Measurements from ENCODE around the gene FUBP3.

Gene FUBP3

DNA sequence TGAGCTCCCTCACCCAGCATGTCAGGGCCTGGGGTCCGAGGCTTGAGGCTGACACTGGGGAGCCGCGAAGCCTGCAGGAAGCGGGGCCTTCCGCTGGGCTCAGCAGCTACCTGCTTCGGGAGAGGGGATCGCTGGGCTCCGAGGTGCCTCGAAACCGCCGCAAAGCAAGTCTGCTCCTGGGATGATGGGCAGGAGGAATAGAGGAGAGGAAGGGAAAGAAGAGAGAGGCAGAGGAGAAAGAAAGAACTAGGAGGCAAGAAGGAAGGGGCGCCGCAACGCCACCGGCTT lies 83.5 kb downstream of the FUBP3 start:
- DNase-seq (ENCODE audit: low read depth) = no peak
- TF ChIP-seq, protein P1, sequence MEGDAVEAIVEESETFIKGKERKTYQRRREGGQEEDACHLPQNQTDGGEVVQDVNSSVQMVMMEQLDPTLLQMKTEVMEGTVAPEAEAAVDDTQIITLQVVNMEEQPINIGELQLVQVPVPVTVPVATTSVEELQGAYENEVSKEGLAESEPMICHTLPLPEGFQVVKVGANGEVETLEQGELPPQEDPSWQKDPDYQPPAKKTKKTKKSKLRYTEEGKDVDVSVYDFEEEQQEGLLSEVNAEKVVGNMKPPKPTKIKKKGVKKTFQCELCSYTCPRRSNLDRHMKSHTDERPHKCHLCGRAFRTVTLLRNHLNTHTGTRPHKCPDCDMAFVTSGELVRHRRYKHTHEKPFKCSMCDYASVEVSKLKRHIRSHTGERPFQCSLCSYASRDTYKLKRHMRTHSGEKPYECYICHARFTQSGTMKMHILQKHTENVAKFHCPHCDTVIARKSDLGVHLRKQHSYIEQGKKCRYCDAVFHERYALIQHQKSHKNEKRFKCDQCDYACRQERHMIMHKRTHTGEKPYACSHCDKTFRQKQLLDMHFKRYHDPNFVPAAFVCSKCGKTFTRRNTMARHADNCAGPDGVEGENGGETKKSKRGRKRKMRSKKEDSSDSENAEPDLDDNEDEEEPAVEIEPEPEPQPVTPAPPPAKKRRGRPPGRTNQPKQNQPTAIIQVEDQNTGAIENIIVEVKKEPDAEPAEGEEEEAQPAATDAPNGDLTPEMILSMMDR (conservative IDR thresholded peaks at IDR 0.05; ENCODE audit: low read length) = no peak
- no peak overlapping the region for H3K4me3 ChIP-seq (ENCODE audit: low read length)

DNA sequence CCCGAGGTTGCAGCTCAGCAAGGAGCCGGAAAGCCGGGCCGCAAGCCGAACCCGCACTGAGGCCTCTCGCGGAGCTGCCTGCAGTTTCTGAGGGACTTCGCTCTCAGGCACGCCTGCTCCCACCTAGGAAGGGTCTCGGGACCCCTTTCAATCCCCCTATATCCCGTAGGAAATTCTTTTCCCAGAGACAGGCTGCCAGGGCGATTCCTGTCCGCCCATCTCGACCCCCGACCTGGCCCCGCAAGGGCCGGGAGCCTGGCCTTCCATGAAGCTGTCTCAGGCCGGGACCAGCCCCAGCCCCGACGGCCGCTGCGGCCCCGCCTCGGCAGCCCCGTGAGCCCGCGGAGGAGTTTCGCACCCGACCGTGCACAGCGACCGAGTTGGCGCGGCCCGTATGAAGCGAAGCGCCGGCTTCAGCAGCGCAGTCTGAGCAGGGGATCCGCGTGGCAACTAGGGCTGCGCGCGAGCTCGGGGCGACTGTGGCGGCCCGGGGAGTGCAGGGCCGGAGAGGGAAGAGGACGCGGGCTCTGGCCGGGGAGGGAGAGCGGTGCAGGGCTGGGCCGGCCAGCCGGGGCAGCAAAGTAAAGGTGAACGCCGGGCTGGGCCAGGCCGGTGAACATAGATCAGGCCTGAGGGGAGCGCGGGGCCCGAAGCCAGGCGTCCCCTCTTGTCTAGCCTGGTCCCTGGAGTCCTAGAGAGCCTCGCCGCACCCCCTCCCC lies 84.0 kb downstream of the FUBP3 start:
- no peak overlapping the region for H3K4me3 ChIP-seq (ENCODE audit: low read length)
- TF ChIP-seq, protein P1 (conservative IDR thresholded peaks at IDR 0.05; ENCODE audit: low read length) = no peak
- no peak for DNase-seq (ENCODE audit: low read depth)

DNA sequence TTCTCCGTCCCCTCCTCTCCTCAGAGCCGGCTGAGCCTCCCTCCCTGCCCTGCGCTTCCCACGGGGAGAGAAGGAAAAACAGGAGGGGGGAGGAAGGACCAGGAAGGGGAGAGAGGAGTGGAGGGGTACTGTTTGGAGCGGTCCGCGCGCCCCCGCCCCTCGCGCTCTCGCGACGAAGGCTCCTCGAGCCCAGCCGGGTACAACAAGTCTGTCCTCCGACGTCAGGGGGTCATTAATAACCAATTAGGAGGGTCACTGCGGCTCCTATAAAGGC lies 84.5 kb downstream of the FUBP3 start:
- DNase-seq (ENCODE audit: low read depth) = no peak
- no peak overlapping the region for H3K4me3 ChIP-seq (ENCODE audit: low read length)
- TF ChIP-seq, protein P1 (conservative IDR thresholded peaks at IDR 0.05; ENCODE audit: low read length) = no peak

DNA sequence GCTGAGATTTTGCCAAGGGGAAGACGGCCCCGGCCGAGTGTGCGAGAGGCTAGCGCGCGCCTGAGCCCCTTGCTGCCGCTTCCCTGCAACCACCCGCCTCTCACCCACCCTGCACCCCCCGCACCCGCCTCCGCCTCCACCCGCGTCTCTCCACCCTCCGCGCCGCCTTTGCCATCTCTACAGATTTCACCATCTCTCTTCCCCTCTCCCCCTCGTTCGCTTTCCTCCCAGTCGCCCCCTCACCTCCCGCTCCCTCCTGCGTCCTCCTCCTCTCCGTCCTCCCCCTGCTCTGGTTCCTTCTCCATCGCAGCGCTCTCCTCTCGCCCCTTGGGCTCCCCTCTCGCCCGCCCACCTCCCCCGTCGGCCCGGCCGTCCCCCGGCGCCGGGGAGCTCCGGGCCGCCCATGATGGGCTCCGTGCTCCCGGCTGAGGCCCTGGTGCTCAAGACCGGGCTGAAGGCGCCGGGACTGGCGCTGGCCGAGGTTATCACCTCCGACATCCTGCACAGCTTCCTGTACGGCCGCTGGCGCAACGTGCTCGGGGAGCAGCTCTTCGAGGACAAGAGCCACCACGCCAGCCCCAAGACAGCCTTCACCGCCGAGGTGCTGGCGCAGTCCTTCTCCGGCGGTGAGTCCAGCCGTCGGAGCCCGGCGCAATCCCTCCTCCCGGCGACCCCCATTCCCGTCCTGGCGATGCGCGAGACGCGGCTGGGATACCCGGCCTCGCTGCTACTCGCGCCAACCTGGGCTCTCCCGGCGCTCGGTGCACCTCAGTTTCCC lies 85.1 kb downstream of the FUBP3 start, which contains the start of gene PRDM12:
Gene PRDM12 (plus strand): TSS at position 344 of the 778 bp plus-strand sequence. CDS start 60 bp downstream, at position 404.
- no peak within 1 kb of the TSS for H3K4me3 ChIP-seq (ENCODE audit: low read length)
- no peak for DNase-seq (ENCODE audit: low read depth)

DNA sequence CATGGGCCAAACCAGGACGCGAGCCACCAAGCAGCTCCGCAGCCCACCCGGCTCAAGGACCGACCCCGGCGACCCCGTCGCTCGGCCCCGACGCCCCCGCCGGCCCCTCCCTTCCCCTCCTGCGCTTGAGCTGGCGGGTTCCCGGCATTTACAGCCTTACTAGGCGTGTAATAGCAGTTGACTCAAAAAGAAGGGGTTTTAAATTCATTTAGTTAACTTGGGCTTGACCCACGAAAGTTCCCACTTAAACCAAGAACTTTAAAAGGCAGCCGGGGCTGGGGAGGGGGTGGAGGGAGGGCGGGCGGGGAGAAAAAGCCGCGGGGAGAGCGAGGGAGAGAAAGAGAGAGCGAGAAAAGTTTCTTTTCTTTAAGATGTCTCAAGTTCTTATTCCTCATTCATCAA lies 85.7 kb downstream of the FUBP3 start:
- DNase-seq (ENCODE audit: low read depth) = no peak
- H3K4me3 ChIP-seq (ENCODE audit: low read length) = no peak overlapping the region
- TF ChIP-seq, protein P1 (conservative IDR thresholded peaks at IDR 0.05; ENCODE audit: low read length) = no peak

More for the DNA sequence above, 85.1 kb downstream of the FUBP3 start, which contains the start of gene PRDM12:
- TF ChIP-seq, protein P1 (conservative IDR thresholded peaks at IDR 0.05; ENCODE audit: low read length) = no peak

DNA sequence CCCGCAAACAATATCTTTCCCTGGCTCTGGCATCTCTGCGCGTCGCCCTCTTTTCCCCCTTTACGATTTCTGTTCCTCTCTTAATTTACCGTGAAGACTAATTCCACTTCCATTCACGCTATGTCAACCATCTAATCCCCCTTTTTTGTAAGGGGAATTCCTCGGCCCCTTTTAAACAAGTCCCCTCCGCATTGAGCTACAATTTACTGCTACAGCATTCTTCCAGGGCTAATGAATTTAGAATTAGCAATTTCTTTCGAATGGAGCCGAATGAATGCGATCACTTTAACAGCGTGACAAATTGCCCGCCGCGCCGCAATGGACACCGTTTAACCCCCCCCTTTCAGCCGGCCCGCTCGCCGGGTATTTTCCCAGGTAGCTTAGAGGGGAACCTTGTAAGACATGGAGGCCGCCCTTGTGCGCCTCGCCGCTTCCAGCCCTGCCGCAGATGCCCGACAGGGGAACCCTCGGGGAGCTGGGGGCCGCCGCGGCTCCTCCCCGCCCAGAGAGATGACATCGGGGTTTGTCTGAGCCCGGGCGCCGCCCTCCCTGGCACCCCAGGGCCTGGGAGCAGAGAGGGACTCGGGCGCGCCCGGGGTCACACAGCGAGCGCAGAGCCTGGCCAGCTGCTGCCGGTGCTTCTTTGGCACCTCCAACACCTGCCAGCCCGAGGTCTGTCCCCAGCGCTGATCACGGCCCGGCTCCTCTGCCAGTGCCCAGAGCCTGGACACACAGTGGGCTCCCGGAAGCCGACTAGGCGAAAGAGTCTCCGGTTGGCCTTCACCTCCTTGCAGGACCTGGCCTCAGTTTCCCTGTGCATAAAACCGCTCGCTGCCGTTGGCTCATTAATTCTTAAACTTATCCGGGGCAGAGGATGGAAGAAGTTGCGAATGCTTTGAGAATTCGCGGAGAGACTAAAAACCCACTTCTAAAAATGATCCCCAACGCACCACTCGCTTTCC lies 86.3 kb downstream of the FUBP3 start:
- DNase-seq (ENCODE audit: low read depth) = no peak
- TF ChIP-seq, protein P1 (conservative IDR thresholded peaks at IDR 0.05; ENCODE audit: low read length) = no peak
- H3K4me3 ChIP-seq (ENCODE audit: low read length) = no peak overlapping the region

Data from AG10803 (cell line).